ENCODE results near the gene SIN3B. TPM values are rescaled to one million over a fixed set of nuclear protein-coding genes. Genes with fewer than 3 reads are reported as not detected.

SIN3B gene
- total and polyA plus RNA-seq, 2 of the 13 experiments (the other 11 are each of a cell fraction or from before 2014, with no cell fraction given) = 12.9 to 25.7 TPM

DNA sequence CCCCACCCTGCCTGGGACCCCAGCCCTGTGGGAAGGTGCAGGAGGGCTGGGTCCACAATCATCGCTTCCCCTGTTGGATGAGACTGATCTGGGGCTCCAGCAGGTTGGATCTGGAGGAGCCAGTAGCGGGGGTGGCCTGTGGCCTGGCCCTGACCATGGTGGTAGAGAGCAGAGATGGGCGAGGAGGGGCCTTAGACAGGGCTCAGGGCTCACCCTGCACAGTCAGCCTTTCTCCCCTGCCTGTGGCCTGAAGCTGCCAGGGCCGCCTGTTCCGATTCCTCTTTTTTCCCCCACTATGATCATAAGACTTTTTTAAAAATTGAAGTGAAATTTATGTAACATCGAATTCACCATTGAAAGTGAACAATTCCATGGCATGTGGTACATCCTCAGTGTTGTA is 18.2 kb downstream of the SIN3B start:
- 97% methylated on average over 3 of the region's 6 CpGs for WGBS (ENCODE audit: low lambda C conversion rate)
- no peaks in the 10 kb centered on the region for H3K27me3 ChIP-seq (ENCODE audit: control insufficient read depth in 1 of 2, insufficient read depth in 2 of 2, low read length in 2 of 2)
- FAIRE-seq (no peak), DNase-seq (ENCODE audit: low spot score) (no peak), ATAC-seq (no peak)
- peaks cover 23 to 93% of the 10 kb centered on the region in 2 experiments for H3K36me3 ChIP-seq (replicated peaks in 1 of 2; ENCODE audit: control insufficient read depth in 1 of 2, insufficient read depth in 2 of 2, low read length in 2 of 2)
- H3K27ac ChIP-seq (ENCODE audit: extremely low read length, insufficient read depth, low read length) = no peak overlapping the region
- peaks cover 2% of the 10 kb centered on the region; the same call in 1 of the 2 replicates for H4K20me1 ChIP-seq (ENCODE audit: insufficient read depth, low read length)
- intact Hi-C loops (cut with micrococcal nuclease; ENCODE audit: unreplicated experiment) = no loop called here
- no peak overlapping the region for H3K9ac ChIP-seq (ENCODE audit: insufficient read depth, low read depth, low read length)
- no peaks in the 10 kb centered on the region for H3K4me1 ChIP-seq (ENCODE audit: insufficient read depth, low read length)
- H2AFZ ChIP-seq (ENCODE audit: low read length) = no peak overlapping the region
- CTCF ChIA-PET (ENCODE audit: low intra/inter-chr PET ratio, low total read pairs) = no interaction called here
- TF ChIP-seq MEIS2 (CRISPR knock-in tag; IDR thresholded peaks at IDR 0.05) (no peak), KAT7 (CRISPR knock-in tag; IDR thresholded peaks at IDR 0.05; ENCODE audit: borderline replicate concordance) (no peak), GZF1 (CRISPR knock-in tag; IDR thresholded peaks at IDR 0.05) (no peak), ZNF572 (CRISPR knock-in tag; IDR thresholded peaks at IDR 0.05) (no peak), CCDC6 (CRISPR knock-in tag; IDR thresholded peaks at IDR 0.05) (no peak), NPAS2 (CRISPR knock-in tag; IDR thresholded peaks at IDR 0.05; ENCODE audit: borderline replicate concordance) (no peak), CREM (IDR thresholded peaks at IDR 0.05) (no peak), CREM (CRISPR knock-in tag; IDR thresholded peaks at IDR 0.05) (no peak), ZMAT3 (CRISPR knock-in tag; conservative IDR thresholded peaks at IDR 0.05) (no peak), PPARG (CRISPR knock-in tag; conservative IDR thresholded peaks at IDR 0.05) (no peak)
- TF ChIP-seq, protein P1, sequence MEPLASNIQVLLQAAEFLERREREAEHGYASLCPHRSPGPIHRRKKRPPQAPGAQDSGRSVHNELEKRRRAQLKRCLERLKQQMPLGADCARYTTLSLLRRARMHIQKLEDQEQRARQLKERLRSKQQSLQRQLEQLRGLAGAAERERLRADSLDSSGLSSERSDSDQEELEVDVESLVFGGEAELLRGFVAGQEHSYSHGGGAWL (CRISPR knock-in tag; IDR thresholded peaks at IDR 0.05) = no peak
- TF ChIP-seq, protein P2, sequence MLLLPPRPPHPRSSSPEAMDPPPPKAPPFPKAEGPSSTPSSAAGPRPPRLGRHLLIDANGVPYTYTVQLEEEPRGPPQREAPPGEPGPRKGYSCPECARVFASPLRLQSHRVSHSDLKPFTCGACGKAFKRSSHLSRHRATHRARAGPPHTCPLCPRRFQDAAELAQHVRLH (CRISPR knock-in tag; IDR thresholded peaks at IDR 0.05; ENCODE audit: borderline replicate concordance, low read depth) = no peak
- TF ChIP-seq, protein P3, sequence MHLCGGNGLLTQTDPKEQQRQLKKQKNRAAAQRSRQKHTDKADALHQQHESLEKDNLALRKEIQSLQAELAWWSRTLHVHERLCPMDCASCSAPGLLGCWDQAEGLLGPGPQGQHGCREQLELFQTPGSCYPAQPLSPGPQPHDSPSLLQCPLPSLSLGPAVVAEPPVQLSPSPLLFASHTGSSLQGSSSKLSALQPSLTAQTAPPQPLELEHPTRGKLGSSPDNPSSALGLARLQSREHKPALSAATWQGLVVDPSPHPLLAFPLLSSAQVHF (CRISPR knock-in tag; IDR thresholded peaks at IDR 0.05) = no peak
- H3K4me2 ChIP-seq (ENCODE audit: low read depth, low read length) = no peak overlapping the region
- in situ Hi-C loops (cut with HindIII; ENCODE audit: extremely low pct_ligation_motif_present, low pct_unique_long_range_greater_than_20kb) = no loop called here
- BruUV-seq (replicated peaks) = no TSS peak
- H3K79me2 ChIP-seq (ENCODE audit: insufficient read depth, low read length) = no peaks in the 10 kb centered on the region
- H3K9me3 ChIP-seq (ENCODE audit: low read length) = no peaks in the 10 kb centered on the region
- H3K4me3 ChIP-seq (replicated peaks in 1 of 3; ENCODE audit: insufficient read depth in 1 of 3, low read depth in 2 of 3, low read length in 3 of 3) = no peak overlapping the region
- POLR2A ChIA-PET = no interaction called here
